Lower lobe of right lung (tissue), 2 donors: ENCODE results near the gene GPR143. TPM values are rescaled to one million over a fixed set of nuclear protein-coding genes. Genes with fewer than 3 reads are reported as not detected.

ENCODE experiments used
- ATAC-seq, 2 donors: fragments of 200-7000 bp; cut with Tn5 transposase; one replicate each; pipeline ENCODE4 v1.9.1; 2020 to 2022; ENCODE audit warnings: mild to moderate bottlenecking in 2 of 2, moderate library complexity in 2 of 2
- DNase-seq: peaks from one replicate; pipeline ENCODE4 v3.0.0-alpha.2; 2020
- H3K27ac ChIP-seq: fragments of 200-600 bp; one replicate; pipeline ENCODE4 v1.8.0; 2022
- H3K27me3 ChIP-seq: fragments of 200-600 bp; one replicate; pipeline ENCODE4 v1.8.0; 2022; ENCODE audit warnings: low read depth
- H3K36me3 ChIP-seq: fragments of 200-600 bp; one replicate; pipeline ENCODE4 v1.8.0; 2022; ENCODE audit warnings: mild to moderate bottlenecking
- H3K4me1 ChIP-seq: fragments of 200-600 bp; one replicate; pipeline ENCODE4 v1.8.0; 2022
- H3K4me3 ChIP-seq: fragments of 200-600 bp; one replicate; pipeline ENCODE4 v1.8.0; 2022; ENCODE audit warnings: mild to moderate bottlenecking
- H3K9me3 ChIP-seq: fragments of 200-600 bp; one replicate; pipeline ENCODE4 v1.8.0; 2022
- CTCF ChIP-seq: fragments of 200-600 bp; IDR thresholded peaks from one replicate; pipeline ENCODE4 v1.8.0; 2022; ENCODE audit warnings: antibody characterized with exemption, mild to moderate bottlenecking
- intact Hi-C: fragments of 100-400 bp; cut with DNase I; formaldehyde crosslinking; loops from one replicate; pipeline ENCODE4 v1.11.0; 2022
- total RNA-seq: library from RNA; stranded (reverse); fragmentation: NEBNext Ultra II Directional; extraction: Animal tissue kit (Norgen Biotek cat#: 25700); gene quantifications from one replicate; pipeline ENCODE4 v1.2.1, GENCODE V29; 2021
- donor health status: DM: no; HTN: yes; CAD: no; lungs with severe emphysema.

Gene GPR143
- total RNA-seq, 1 donor from 2014 or later, result 0.47 TPM

DNA sequence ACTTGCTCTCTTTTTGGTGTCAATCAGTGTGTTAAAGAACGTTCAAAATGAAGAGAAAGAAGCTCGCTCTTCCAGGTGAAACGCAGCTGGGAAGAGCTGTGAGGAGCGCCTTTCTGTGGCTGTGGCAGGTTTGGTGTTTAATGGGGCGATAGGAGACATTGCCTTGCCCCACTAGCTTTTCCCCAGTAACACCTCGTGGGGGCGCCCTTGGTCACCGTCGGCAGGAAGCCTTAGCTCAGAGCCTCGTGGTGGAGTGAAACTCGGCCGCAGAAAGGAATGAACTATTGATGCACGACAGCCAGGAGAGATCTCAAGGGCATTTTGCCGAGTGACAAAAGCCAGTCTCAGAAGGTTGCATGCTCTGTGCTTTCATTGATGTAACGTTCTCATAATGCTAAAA lies 65.1 kb downstream of the GPR143 start:
- no peak for DNase-seq
- Histone ChIP-seq H3K36me3 (no peaks in the 10 kb centered on the region), H3K4me3 (no peak overlapping the region), H3K27me3 (no peaks in the 10 kb centered on the region), H3K27ac (no peak overlapping the region), H3K4me1 (no peaks in the 10 kb centered on the region), H3K9me3 (no peaks in the 10 kb centered on the region)
- TF ChIP-seq CTCF, result no peak
- ATAC-seq, result no peak
- intact Hi-C loops, result loop anchor here (10.0 kb wide), 1 partner anchor 726 kb away; no protein-coding TSS in a partner anchor

GRCh38 chrX:9698576-9698975 lies 67.1 kb downstream of the GPR143 start:
- H3K4me1 ChIP-seq, result no peaks in the 10 kb centered on the region
- H3K4me3 ChIP-seq, result no peak overlapping the region
- H3K27ac ChIP-seq, result no peak overlapping the region
- H3K9me3 ChIP-seq, result no peaks in the 10 kb centered on the region
- no peak for DNase-seq
- H3K36me3 ChIP-seq, result no peaks in the 10 kb centered on the region
- H3K27me3 ChIP-seq, result no peaks in the 10 kb centered on the region
- no peak for TF ChIP-seq CTCF
- no peak for ATAC-seq
- intact Hi-C loops, result no loop called here

DNA sequence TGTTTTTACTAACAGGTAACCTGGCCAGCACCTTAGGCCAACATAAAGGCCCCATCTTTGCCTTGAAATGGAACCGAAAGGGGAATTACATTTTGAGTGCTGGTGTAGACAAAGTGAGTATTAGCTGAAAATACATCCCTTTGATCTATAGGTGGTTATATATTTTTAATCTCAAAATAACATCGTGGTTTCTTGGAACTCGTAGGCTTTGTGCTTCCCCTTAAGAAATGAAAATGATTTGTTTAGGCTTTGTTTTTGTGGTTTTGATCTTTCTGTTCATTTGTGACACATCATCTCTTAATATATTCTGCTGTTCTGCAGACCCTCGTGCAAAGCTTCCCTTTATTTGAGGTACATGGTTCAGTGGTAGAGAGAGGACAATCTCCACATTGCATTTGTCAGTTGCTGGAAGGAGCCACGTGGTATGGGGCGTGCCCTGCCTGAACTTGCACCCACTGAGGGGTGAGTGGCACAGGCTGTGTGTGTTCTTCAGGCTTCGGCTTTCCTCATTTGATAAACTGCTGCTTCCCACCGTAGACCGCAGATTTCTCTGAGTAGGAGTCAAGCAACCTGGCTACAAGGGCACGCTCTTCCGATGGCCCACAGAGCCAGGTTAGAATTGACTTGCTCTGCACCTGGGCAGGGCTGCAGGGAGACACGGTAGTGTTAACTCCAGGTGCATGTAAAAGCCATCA lies 72.2 kb downstream of the GPR143 start:
- Histone ChIP-seq H3K4me1 (no peaks in the 10 kb centered on the region), H3K27me3 (no peaks in the 10 kb centered on the region), H3K36me3 (no peaks in the 10 kb centered on the region), H3K27ac (no peak overlapping the region), H3K4me3 (no peak overlapping the region), H3K9me3 (no peaks in the 10 kb centered on the region)
- intact Hi-C loops, result no loop called here
- no peak for TF ChIP-seq CTCF
- DNase-seq (no peak), ATAC-seq (no peak)

GRCh38 chrX:9690046-9690445 lies 75.6 kb downstream of the GPR143 start:
- H3K4me3 ChIP-seq, result no peak overlapping the region
- H3K4me1 ChIP-seq, result no peaks in the 10 kb centered on the region
- no peaks in the 10 kb centered on the region for H3K36me3 ChIP-seq
- intact Hi-C loops, result no loop called here
- ATAC-seq (no peak), DNase-seq (no peak)
- H3K27ac ChIP-seq, result no peak overlapping the region
- H3K9me3 ChIP-seq, result no peaks in the 10 kb centered on the region
- H3K27me3 ChIP-seq, result no peaks in the 10 kb centered on the region
- TF ChIP-seq CTCF, result no peak

DNA sequence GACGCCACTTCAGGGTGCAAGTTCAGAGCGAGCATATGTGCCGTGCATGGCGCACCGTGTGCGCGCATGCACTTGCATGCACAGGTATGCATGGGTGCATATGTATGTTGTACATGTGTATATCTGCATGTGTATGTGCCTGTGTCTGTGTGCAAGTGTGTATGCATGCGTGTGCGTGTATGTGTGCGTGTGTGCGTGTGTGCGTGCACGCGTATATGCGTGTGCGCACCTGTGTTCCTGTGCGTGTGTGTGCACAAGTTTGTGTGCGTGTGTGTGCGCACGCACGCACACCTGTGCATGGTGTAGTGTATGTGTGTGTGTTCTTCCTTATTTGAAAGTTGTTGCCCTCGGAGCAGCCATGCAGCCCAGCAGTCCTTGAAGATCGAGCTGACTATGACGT lies 76.8 kb downstream of the GPR143 start:
- no peak for TF ChIP-seq CTCF
- intact Hi-C loops, result no loop called here
- Histone ChIP-seq H3K9me3 (no peaks in the 10 kb centered on the region), H3K27me3 (no peaks in the 10 kb centered on the region), H3K27ac (no peak overlapping the region), H3K36me3 (no peaks in the 10 kb centered on the region), H3K4me3 (no peak overlapping the region), H3K4me1 (no peaks in the 10 kb centered on the region)
- DNase-seq (no peak), ATAC-seq (no peak)
